Liver (tissue), 3 donors: ENCODE data around the gene POLN.
"Not testable (repeated sequence)": the region's sequence is repeated elsewhere in the genome, so short reads cannot be mapped to it uniquely, and the experiment has no call there.

Experiments
- CTCF ChIP-seq: fragments of 150-350 bp; IDR thresholded peaks from 2 replicates; pipeline ENCODE4 v1.5.1; 2017; ENCODE audit warnings: improper control_type of control experiment, low read depth, low read length; ENCODE audit not compliant: missing input control
- YY1 ChIP-seq: IDR thresholded peaks from 2 replicates; pipeline ENCODE4 v1.6.1; 2016; ENCODE audit warnings: antibody characterized with exemption, mild to moderate bottlenecking
- ZBTB33 ChIP-seq: IDR thresholded peaks from 2 replicates; pipeline ENCODE4 v1.6.1; 2016; ENCODE audit warnings: antibody characterized with exemption
- TF ChIP-seq, protein P1 (sequence below): IDR thresholded peaks from 2 replicates; pipeline ENCODE4 v1.6.1; 2016; ENCODE audit warnings: antibody characterized with exemption
- donor health status: healthy.
- donor health status: healthy.

GRCh38 chr4:2202789-2203188 is 39.1 kb downstream of the POLN start:
- not testable (repeated sequence) for TF ChIP-seq CTCF, YY1, ZBTB33
- TF ChIP-seq, protein P1, sequence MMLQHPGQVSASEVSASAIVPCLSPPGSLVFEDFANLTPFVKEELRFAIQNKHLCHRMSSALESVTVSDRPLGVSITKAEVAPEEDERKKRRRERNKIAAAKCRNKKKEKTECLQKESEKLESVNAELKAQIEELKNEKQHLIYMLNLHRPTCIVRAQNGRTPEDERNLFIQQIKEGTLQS, result not testable (repeated sequence)
